Mucosa of descending colon (tissue), 3 donors: Measurements from ENCODE around the gene SLC10A7. TPM values are rescaled to one million over a fixed set of nuclear protein-coding genes. Genes with fewer than 3 reads are reported as not detected.

Experiments
- ATAC-seq: fragments of 200-7000 bp; cut with Tn5 transposase; one replicate; pipeline ENCODE4 v1.9.1; 2020; ENCODE audit warnings: mild to moderate bottlenecking, moderate library complexity
- DNase-seq, 3 donors: peaks; one replicate each; pipeline ENCODE4 v3.0.0-alpha.2; 2020
- H3K36me3 ChIP-seq: fragments of 200-600 bp; one replicate; pipeline ENCODE4 v1.8.0; 2021; ENCODE audit warnings: low read depth, mild to moderate bottlenecking
- H3K4me1 ChIP-seq: fragments of 200-600 bp; one replicate; pipeline ENCODE4 v1.8.0; 2021; ENCODE audit warnings: low read depth, mild to moderate bottlenecking
- H3K4me3 ChIP-seq: fragments of 200-600 bp; one replicate; pipeline ENCODE4 v1.8.0; 2021; ENCODE audit warnings: mild to moderate bottlenecking
- H3K9me3 ChIP-seq: fragments of 200-600 bp; one replicate; pipeline ENCODE4 v1.8.0; 2021; ENCODE audit warnings: mild to moderate bottlenecking
- intact Hi-C, 2 donors: fragments of 100-400 bp; cut with DNase I in 1 of 2; cut with micrococcal nuclease in 1 of 2; formaldehyde crosslinking; loops; one replicate each; pipeline versions ENCODE4 v1.11.0 to v1.11.1; 2022; cut with DNase I, micrococcal nuclease
- total RNA-seq, 3 donors: library from RNA; stranded (reverse); fragmentation: NEBNext Ultra II Directional in 2 of 3; extraction: Animal tissue kit (Norgen Biotek cat#: 25700) in 2 of 3; gene quantifications; one replicate each; pipeline versions ENCODE4 v1.2.1 to v1.2.4, GENCODE V29; 2021 to 2023
- TF ChIP-seq, protein P1 (sequence below): fragments of 200-600 bp; IDR thresholded peaks from one replicate; pipeline ENCODE4 v1.8.0; 2022; ENCODE audit warnings: antibody characterized with exemption, mild to moderate bottlenecking
- donor health status: DM: no; HTN: no; CAD: no; lungs with moderate emphysema.
- donor health status: DM: no; HTN: no; CAD: no.
- donor health status: DM: no; HTN: yes; CAD: no.

SLC10A7 gene
- total RNA-seq, 3 donors from 2014 or later = 10.8 to 18.4 (median 18.1) TPM

DNA sequence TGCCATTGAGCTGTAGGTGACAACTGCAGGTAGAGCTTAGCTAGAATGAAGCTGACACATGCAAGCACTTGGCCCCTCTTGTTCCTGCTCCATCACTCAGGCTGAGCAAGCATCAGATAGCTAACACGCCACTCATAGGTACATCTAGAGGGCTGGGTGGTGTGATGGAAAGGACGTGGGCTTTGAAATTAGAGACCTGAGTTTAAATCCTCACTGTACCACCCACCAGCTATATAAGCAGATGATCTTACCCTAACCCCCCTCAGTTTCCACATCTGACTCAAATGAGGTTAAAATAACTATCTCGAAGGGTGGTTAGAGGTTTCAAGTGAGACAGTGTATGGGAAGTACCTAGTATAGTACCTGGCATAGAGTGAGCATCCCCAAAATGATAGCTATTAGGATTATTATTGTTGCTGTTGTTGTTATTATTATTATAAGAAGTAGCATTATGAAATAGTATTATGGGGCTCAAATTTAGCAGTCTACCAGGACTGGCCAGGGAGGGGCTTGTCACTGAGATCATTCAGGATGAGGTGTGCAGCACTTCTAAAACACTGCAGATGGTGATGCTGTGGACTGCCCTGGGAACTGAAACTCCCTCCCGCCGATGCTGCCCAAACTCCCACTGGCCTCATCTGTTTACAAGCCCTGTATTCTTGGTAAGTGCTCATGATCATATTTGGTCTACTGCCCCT is 248.4 kb downstream of the SLC10A7 start:
- Histone ChIP-seq H3K36me3 (no peaks in the 10 kb centered on the region), H3K4me1 (no peaks in the 10 kb centered on the region), H3K9me3 (no peaks in the 10 kb centered on the region), H3K4me3 (no peak overlapping the region)
- ATAC-seq (no peak), DNase-seq (no peak)
- TF ChIP-seq, protein P1, sequence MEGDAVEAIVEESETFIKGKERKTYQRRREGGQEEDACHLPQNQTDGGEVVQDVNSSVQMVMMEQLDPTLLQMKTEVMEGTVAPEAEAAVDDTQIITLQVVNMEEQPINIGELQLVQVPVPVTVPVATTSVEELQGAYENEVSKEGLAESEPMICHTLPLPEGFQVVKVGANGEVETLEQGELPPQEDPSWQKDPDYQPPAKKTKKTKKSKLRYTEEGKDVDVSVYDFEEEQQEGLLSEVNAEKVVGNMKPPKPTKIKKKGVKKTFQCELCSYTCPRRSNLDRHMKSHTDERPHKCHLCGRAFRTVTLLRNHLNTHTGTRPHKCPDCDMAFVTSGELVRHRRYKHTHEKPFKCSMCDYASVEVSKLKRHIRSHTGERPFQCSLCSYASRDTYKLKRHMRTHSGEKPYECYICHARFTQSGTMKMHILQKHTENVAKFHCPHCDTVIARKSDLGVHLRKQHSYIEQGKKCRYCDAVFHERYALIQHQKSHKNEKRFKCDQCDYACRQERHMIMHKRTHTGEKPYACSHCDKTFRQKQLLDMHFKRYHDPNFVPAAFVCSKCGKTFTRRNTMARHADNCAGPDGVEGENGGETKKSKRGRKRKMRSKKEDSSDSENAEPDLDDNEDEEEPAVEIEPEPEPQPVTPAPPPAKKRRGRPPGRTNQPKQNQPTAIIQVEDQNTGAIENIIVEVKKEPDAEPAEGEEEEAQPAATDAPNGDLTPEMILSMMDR = no peak
- intact Hi-C loops = no loop called here

DNA sequence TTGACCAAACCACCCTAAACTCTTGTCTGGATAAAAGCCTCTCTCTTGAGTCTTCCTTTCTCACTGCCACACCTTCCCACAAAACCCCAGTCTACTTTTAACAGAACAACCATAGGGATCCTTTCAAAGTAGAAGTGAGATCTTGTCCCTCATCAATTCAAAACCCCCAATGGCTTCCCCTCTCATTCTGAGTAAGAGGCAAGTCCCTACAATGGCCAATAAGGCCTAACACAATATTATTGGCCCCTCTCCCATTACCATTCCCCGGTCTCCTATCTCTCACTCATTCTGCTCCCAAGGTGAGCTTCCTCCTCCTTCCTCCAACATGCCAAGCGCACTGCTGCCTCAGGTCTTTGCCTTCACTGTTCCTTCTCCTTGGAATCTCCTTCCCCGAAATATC is 250.3 kb downstream of the SLC10A7 start:
- Histone ChIP-seq H3K4me3 (no peak overlapping the region), H3K9me3 (no peaks in the 10 kb centered on the region), H3K4me1 (no peaks in the 10 kb centered on the region), H3K36me3 (no peaks in the 10 kb centered on the region)
- ATAC-seq (no peak), DNase-seq (no peak)
- intact Hi-C loops = no loop called here
- TF ChIP-seq, protein P1 = no peak

DNA sequence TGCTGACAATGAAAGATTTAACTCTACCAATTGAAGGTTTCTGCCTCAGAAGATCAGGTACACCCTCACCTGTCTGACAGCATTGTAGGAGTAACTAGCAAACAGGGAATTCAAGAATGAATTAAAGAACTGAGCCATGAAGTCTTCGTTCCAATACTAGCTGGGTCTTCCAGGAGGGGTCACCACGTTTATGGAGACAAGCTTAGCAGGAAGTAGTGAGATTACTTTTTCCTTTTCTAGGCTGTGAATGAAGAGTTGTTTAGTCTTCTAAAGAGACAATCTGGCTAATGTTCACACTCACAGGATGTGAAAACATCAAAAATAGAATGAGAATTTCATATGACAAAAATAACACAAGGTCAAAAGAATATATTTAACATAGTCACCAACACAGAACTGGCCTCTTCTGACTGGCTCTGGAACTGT is 252.5 kb downstream of the SLC10A7 start:
- DNase-seq = no peak

DNA sequence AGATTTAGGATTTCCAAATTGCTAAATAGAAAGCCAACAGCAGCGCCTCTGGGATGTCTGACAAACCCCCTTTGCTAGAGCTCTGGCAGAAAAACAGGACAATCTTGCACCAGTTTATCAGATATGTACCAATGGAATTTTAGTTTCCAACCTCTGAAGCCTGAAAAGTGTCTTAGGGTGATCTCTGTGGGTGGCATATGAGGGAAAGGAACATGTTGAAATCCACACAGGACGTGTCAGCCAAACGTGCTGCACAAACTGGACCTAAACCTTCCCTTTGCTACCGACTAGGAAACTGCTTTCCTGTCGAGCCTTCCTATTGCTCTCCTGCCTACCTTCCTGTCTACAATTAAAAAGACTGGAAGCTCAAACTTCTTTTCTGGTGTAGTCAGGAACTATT is 253.9 kb downstream of the SLC10A7 start:
- DNase-seq = no peak
- intact Hi-C loops = no loop called here
- no peak for ATAC-seq
- Histone ChIP-seq H3K4me3 (no peak overlapping the region), H3K36me3 (no peaks in the 10 kb centered on the region), H3K4me1 (no peaks in the 10 kb centered on the region), H3K9me3 (no peaks in the 10 kb centered on the region)
- TF ChIP-seq, protein P1 = no peak

More for the DNA sequence above, 252.5 kb downstream of the SLC10A7 start:
- Histone ChIP-seq H3K4me3 (no peak overlapping the region), H3K36me3 (no peaks in the 10 kb centered on the region), H3K9me3 (no peaks in the 10 kb centered on the region), H3K4me1 (no peaks in the 10 kb centered on the region)
- intact Hi-C loops = no loop called here
- no peak for ATAC-seq
- TF ChIP-seq, protein P1 = no peak

DNA sequence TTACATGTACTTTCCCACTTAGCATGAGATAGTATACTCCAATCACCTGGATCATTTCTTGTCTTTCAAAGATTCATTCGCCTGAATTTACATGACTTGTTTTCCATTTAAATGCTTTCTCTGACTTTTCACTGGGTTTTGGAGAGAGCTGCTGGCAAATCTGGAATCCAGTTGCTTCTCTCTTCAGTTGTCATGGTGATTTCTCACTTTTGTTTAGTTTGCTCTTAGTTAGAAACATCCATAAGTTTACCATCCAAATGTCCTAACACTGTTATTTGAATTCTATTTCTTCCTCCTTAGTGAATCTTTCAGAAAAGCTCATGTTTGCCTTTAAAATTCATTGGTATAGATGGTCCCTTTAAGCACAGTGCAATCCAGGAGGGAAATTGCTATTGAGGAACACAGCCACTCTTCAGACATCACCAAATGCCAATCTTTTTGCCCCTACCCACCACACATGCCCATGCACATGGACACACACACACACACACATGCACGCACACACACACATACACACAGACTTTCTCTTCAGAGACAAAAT is 255.7 kb downstream of the SLC10A7 start:
- DNase-seq = no peak
- intact Hi-C loops = no loop called here

More for the DNA sequence above, 255.7 kb downstream of the SLC10A7 start:
- no peaks in the 10 kb centered on the region for H3K4me1 ChIP-seq
- TF ChIP-seq, protein P1 = no peak
- H3K9me3 ChIP-seq = no peaks in the 10 kb centered on the region
- H3K36me3 ChIP-seq = no peaks in the 10 kb centered on the region
- no peak overlapping the region for H3K4me3 ChIP-seq
- no peak for ATAC-seq
